Dedifferentiated amniotic fluid mesenchymal stem cell (primary cell): Measurements from ENCODE around the gene MOSPD3.
A peak's percentile ranks its signal among the peaks of the same experiment; 100 is the strongest.

ENCODE experiments used
- DNase-seq: peaks from one replicate; pipeline ENCODE4 v3.0.0-alpha.2; 2016; ENCODE audit errors: extremely low spot score

Gene MOSPD3

DNA sequence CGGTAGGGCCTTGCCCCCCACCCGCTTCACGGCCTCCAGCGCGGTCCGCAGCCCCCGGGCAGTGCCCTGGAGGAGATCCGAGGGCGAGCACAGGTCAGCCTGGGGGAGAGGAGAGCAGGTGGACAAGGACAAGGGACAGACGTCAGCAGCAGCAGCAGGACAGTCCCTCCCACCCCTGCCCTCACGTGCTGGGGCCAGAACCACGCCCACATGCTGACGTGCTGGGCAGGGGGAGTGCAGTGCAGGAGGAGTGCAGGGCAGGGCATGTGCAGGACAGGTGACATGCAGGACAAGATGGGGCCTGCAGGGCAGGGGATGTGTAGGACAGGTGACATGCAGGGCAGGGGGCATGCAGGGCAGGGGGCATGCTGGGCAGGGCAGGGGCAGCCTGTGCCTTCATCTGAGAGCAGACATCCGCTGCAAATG lies 37.1 kb upstream of the MOSPD3 start:
- DNase-seq, result no peak

DNA sequence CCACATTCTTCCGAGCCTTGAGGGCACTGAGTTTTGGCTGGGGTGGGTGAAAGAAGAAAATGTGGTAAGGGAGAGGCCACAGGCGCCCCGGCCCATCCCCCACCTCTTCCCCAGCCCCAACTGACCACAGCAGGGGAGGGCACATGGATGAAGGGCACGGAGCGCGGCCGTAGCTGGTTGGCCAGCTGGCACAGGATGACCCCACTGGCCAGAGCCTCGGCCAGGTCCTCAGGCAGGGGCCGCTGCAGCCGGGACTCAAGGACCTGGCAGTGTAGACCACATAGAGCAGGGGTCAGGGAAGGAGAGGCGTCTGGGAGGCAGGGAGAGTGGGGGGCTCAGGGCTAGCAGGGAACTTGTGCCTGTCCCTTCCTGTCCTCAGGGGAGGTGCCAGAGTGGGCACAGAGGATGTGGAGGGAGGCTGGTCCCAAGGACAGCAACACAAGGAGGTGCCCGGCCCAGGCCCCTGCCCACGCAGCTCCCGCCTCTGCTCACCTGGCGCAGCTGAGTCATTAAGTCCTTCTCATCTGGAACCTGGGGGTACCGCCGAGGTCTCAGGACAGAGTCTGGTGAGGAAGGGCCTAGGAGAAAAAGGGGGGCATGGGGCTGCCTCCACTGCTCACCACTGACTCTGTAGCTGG lies 36.5 kb upstream of the MOSPD3 start:
- no peak for DNase-seq

- DNase-seq, result no peak
Observed at GRCh38 chr7:100576384-100576993, 35.9 kb upstream of the MOSPD3 start.

DNA sequence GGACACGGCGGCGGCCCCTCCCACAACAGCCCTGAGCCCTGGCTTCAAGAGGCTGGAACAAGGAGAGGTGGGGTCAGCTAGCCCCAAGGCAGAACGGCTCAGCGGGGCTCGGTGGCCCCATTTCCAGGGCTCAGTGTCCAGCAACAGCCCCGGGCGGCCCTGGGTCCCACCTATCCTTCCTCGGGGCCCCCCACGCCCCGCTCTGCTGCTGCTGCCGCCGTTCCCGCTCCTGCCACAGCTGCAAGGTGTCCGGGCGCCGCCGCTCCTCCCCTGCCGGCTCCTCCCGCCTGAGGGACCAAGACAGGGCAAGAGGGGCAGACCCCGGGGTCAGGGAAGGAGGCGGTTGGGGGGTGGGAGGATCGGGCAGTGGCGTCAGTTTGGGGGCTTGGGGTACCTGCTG lies 35.2 kb upstream of the MOSPD3 start:
- DNase-seq, result no peak

- no peak for DNase-seq
Observed at GRCh38 chr7:100577507-100577906, 34.8 kb upstream of the MOSPD3 start.

- no peak for DNase-seq
Observed at GRCh38 chr7:100578246-100579183, 33.8 kb upstream of the MOSPD3 start.

GRCh38 chr7:100580466-100581283 lies 31.7 kb upstream of the MOSPD3 start:
- DNase-seq, result no peak

GRCh38 chr7:100582041-100582579 lies 30.2 kb upstream of the MOSPD3 start:
- no peak for DNase-seq

DNA sequence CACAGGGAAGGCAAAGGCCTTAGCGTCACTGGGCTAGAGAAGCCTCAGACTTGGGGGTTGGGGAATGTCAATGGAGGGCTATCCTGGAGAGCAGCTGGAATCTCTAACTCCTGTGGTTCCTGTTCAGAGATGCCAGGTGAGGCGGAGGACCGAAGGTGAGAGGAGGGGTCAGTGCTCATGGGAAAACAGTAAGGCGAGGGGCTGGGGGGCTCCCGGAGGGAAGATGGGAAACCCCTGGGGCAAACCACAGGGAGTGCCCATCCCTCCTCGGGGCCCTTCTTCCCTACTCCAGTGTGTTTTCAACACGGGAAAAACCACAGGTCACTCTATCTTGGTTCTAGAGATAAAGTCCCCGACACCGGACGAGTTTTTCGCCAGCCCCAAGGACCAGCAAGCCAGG lies 29.7 kb upstream of the MOSPD3 start:
- DNase-seq, result no peak

DNA sequence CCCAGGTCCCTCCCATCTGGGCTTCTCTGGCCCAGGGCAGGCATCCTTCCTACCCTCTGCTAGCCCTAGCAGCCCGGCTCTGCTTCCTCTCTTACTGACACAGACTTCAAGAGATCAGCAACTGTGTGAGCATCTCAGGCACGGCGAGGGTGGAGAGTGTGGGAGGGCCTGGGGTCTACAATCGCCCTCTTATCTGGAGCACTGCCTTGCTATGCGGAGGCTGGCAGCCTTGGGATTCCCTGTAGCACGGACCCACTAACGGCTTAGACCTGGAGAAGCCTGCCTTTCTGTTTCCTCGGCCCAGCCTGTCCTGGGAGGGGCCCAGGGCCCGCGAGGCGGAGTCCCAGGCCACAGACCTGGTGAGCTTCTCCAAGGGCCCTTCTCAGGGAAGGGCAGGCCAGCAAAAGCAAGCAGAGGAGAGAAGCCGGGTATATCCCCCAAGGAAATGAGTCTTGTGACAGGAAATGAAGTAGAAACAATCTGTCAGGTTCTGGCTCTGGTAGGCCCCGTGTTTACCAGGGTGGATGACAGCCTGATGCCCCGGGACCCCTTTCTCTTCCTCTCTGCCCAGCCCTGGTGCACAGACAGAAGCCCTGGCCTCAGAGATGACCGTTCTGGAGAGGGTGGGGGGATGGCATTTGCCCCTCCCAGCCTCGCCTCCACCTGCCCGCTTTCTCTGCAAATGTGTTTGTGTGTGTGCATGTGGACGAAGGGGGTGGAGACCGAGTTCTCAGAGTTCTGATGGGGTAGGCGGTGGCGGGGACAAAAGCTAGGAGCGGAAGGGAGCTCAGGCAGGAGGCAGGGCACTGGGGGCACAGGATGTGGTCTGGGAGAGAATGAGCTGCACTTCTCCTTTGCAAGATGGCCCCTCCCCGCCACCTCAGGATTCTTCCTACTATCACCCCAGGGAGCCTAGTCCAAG lies 28.9 kb upstream of the MOSPD3 start:
- DNase-seq, result no peak

DNA sequence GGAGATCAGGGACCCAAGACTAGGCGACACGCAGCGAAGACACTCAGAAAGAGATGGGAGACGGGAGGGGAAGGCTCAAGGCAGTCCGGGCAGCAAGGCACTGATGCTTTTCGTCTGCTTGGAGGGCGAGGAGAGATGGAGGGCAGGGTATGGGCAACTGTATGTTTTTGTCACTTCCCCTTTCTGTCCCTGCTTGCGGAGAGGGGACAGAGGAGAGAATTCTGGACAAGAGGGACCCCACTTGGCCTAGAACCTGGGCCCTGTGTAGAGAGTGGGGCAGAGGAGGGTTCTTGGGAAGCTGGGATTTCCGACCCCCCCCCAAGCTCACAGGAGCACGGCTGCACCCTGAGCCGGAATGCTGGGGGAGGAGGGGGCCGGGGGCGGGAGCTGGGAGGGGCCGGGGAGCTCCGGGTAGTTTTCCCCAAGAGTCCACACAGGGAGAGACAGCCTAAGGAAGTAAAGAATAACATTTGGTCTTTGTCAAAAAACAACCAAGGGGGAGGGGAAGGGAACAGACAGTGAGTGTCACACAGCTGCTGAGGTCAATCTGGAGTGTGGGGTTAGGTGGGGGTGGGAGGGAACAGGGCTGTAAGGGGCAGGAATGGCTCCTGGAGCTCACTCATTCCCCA lies 28.2 kb upstream of the MOSPD3 start:
- no peak for DNase-seq

- DNase-seq, result peak; percentile 59
Observed at GRCh38 chr7:100584683-100585510, 27.4 kb upstream of the MOSPD3 start.

DNA sequence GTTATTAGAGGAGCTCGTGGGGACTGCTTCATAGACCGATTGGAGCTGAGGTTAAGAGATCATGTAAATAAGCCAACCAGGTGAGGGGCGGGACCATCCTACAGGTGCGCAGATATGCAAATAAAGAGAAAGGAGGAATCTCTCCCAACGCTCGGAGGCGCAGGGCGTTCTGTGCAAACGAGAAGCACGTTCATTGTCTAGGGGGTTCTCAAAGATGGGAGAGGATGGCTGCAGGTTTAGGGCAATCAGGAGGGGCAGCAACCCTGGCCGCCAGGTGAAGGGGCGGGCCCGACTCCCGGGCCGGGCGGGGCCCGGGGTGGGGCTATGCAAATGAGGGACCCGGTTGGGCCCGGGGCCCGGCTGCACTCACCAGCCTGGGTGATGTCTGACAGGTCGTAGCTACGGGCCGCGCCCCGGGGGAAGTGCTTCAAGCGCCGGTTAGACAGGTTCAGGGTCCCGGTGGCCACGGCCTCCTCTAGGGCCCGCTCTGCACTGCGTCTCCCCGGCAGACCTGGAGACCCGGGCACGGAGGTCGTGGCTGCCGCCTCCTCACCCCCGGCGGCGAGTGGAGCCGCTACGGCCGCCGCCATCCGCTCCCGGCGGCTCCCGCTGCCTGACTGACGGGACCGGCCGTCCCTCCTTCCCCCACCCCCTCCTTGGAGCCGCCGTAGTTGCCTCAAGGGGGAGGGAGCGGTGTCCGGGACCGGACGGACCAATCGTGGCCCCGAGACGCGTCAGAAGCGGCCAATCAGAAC lies 26.7 kb upstream of the MOSPD3 start, which contains the start of gene LRCH4:
LRCH4 (minus strand) TSS at position 619 of the 755 bp plus-strand sequence; CDS start at position 590, 29 bp downstream.
- DNase-seq, result no peak

GRCh38 chr7:100586266-100587025 lies 25.9 kb upstream of the MOSPD3 start, which contains the start of gene FBXO24:
Gene FBXO24, plus strand, starts transcription at chr7:100586328. Its CDS starts 298 bp downstream, at chr7:100586626.
- DNase-seq, result peak; percentile 100

DNA sequence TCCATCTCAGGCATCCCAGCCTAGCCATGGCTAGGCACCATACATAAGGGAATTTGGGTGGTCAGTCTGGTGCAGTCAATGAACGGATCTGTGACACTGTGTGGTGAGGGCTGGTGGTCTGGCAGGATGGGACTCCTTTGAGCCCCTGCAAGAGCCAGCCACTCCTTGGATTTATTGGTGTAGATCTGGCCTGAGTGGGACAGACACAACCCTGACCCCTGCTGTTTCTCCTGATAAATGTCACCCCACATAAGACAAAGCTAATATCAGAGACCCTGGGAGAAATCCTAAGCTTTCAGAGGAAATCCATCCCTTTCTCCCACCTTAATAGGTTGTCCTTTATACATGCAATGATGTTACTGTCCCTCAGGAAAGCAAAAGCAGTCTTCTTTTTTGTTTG lies 23.9 kb upstream of the MOSPD3 start:
- DNase-seq, result no peak

GRCh38 chr7:100589341-100589947 lies 22.9 kb upstream of the MOSPD3 start:
- no peak for DNase-seq
